ENCODE data around the gene OCA2.
A peak's percentile ranks its signal among the peaks of the same experiment; 100 is the strongest.

The OCA2 gene

GRCh38 chr15:27951191-27951890 is 147.8 kb downstream of the OCA2 start:
- H3K27ac ChIP-seq (ENCODE audit: low read length), result no peak overlapping the region
- no peaks in the 10 kb centered on the region for H3K36me3 ChIP-seq (ENCODE audit: control insufficient read depth in 1 of 2, insufficient read depth in 2 of 2, low read length in 2 of 2)
- no peaks in the 10 kb centered on the region for H3K4me1 ChIP-seq (ENCODE audit: control insufficient read depth in 1 of 2, insufficient read depth in 2 of 2, low read length in 2 of 2)
- no peak overlapping the region for H3K4me3 ChIP-seq (ENCODE audit: low read depth in 1 of 2, low read length in 2 of 2)
- H3K9me3 ChIP-seq (ENCODE audit: control insufficient read depth in 1 of 2, low read length in 2 of 2), result no peaks in the 10 kb centered on the region
- H3K27me3 ChIP-seq (ENCODE audit: low read depth, low read length), result no peaks in the 10 kb centered on the region

GRCh38 chr15:27949089-27949488 is 150.0 kb downstream of the OCA2 start:
- Histone ChIP-seq H3K27me3 (ENCODE audit: low read depth, low read length) (no peaks in the 10 kb centered on the region), H3K9me3 (ENCODE audit: control insufficient read depth in 1 of 2, low read length in 2 of 2) (no peaks in the 10 kb centered on the region), H3K36me3 (ENCODE audit: control insufficient read depth in 1 of 2, insufficient read depth in 2 of 2, low read length in 2 of 2) (no peaks in the 10 kb centered on the region), H3K4me1 (ENCODE audit: control insufficient read depth in 1 of 2, insufficient read depth in 2 of 2, low read length in 2 of 2) (no peaks in the 10 kb centered on the region), H3K27ac (ENCODE audit: low read length) (no peak overlapping the region), H3K4me3 (ENCODE audit: low read depth in 1 of 2, low read length in 2 of 2) (no peak overlapping the region)

DNA sequence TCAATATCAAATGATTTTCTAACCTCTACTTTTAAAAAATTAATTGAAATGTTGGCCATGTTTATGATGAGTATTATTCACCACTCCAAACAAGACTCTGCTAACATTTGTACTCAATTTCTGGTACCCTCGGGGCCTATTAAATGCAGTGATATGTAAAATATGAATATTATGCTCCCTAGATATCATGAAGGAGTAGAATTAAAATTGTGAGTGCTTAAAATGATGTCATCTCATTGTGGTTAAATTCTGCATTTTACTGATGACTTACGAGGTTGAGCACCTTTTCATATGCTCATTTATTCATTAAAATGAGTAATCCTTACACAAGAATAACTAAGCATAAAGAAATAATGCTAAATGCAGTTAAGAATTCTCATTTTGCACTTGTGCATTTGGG is 159.9 kb downstream of the OCA2 start:
- no peaks in the 10 kb centered on the region for H3K4me1 ChIP-seq (ENCODE audit: control insufficient read depth in 1 of 2, insufficient read depth in 2 of 2, low read length in 2 of 2)
- H3K36me3 ChIP-seq (ENCODE audit: control insufficient read depth in 1 of 2, insufficient read depth in 2 of 2, low read length in 2 of 2), result no peaks in the 10 kb centered on the region
- no peak overlapping the region for H3K4me3 ChIP-seq (ENCODE audit: low read depth in 1 of 2, low read length in 2 of 2)
- no peaks in the 10 kb centered on the region for H3K27me3 ChIP-seq (ENCODE audit: low read depth, low read length)
- no peak overlapping the region for H3K27ac ChIP-seq (ENCODE audit: low read length)
- no peaks in the 10 kb centered on the region for H3K9me3 ChIP-seq (ENCODE audit: control insufficient read depth in 1 of 2, low read length in 2 of 2)

DNA sequence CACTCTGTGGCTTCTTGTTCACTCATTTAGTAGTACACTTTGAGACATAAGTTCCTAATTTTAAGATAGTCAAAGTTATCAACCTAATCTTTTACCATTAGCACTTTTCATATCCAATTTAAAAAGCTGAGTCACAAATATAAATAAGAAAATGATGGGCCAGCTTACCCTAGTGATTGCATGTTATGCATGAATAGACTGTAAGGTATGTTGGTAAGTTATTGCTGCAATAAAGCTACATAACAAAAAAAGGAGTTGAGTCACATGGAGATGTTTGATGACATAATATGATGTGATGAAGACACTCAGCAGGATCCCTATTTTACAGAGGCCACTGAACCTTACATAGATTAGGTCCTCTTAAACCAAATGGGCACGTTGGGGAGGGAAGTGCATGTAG is 161.3 kb downstream of the OCA2 start:
- H3K27me3 ChIP-seq (ENCODE audit: low read depth, low read length), result no peaks in the 10 kb centered on the region

GRCh38 chr15:27936164-27936563 is 163.0 kb downstream of the OCA2 start:
- Histone ChIP-seq H3K36me3 (ENCODE audit: control insufficient read depth in 1 of 2, insufficient read depth in 2 of 2, low read length in 2 of 2) (no peaks in the 10 kb centered on the region), H3K4me1 (ENCODE audit: control insufficient read depth in 1 of 2, insufficient read depth in 2 of 2, low read length in 2 of 2) (no peaks in the 10 kb centered on the region), H3K9me3 (ENCODE audit: control insufficient read depth in 1 of 2, low read length in 2 of 2) (peaks cover 3 to 14% of the 10 kb centered on the region in 2 donors), H3K27ac (ENCODE audit: low read length) (no peak overlapping the region), H3K27me3 (ENCODE audit: low read depth, low read length) (no peaks in the 10 kb centered on the region), H3K4me3 (ENCODE audit: low read depth in 1 of 2, low read length in 2 of 2) (no peak overlapping the region)

More for the DNA sequence above, 161.3 kb downstream of the OCA2 start:
- peaks cover 0 to 2% of the 10 kb centered on the region in 2 donors for H3K9me3 ChIP-seq (ENCODE audit: control insufficient read depth in 1 of 2, low read length in 2 of 2)
- no peak overlapping the region for H3K27ac ChIP-seq (ENCODE audit: low read length)
- H3K4me1 ChIP-seq (ENCODE audit: control insufficient read depth in 1 of 2, insufficient read depth in 2 of 2, low read length in 2 of 2), result no peaks in the 10 kb centered on the region
- no peak overlapping the region for H3K4me3 ChIP-seq (ENCODE audit: low read depth in 1 of 2, low read length in 2 of 2)
- no peaks in the 10 kb centered on the region for H3K36me3 ChIP-seq (ENCODE audit: control insufficient read depth in 1 of 2, insufficient read depth in 2 of 2, low read length in 2 of 2)

- Histone ChIP-seq H3K9me3 (ENCODE audit: control insufficient read depth in 1 of 2, low read length in 2 of 2) (peaks cover 3 to 14% of the 10 kb centered on the region in 2 donors), H3K4me1 (ENCODE audit: control insufficient read depth in 1 of 2, insufficient read depth in 2 of 2, low read length in 2 of 2) (no peaks in the 10 kb centered on the region), H3K27me3 (ENCODE audit: low read depth, low read length) (no peaks in the 10 kb centered on the region), H3K27ac (ENCODE audit: low read length) (no peak overlapping the region), H3K4me3 (ENCODE audit: low read depth in 1 of 2, low read length in 2 of 2) (no peak overlapping the region), H3K36me3 (ENCODE audit: control insufficient read depth in 1 of 2, insufficient read depth in 2 of 2, low read length in 2 of 2) (no peaks in the 10 kb centered on the region)
Observed at GRCh38 chr15:27935328-27935727, 163.8 kb downstream of the OCA2 start.

DNA sequence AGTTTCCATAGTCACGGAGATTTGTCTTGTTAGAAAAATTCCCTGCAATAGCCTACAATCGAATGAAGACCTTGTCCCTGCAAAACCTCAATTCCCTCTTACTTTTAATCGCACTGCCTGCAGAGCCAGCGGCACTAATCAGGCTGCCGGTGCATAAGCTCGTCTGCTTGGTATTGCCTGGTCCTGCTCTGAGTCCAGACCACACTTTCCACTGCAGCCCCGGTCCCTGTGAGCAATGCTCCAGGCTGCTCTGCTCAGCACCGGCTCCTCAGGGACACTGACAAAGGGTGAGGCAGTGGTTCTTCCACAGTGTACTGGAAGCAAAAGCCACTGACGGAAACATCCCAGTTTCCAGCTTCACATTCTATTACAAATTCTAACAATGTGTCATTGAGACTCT is 164.3 kb downstream of the OCA2 start:
- no peaks in the 10 kb centered on the region for H3K4me1 ChIP-seq (ENCODE audit: control insufficient read depth in 1 of 2, insufficient read depth in 2 of 2, low read length in 2 of 2)

GRCh38 chr15:27933562-27933961 is 165.6 kb downstream of the OCA2 start:
- Histone ChIP-seq H3K27ac (ENCODE audit: low read length) (no peak overlapping the region), H3K9me3 (ENCODE audit: control insufficient read depth in 1 of 2, low read length in 2 of 2) (peaks cover 3 to 14% of the 10 kb centered on the region in 2 donors), H3K4me1 (ENCODE audit: control insufficient read depth in 1 of 2, insufficient read depth in 2 of 2, low read length in 2 of 2) (no peaks in the 10 kb centered on the region), H3K36me3 (ENCODE audit: control insufficient read depth in 1 of 2, insufficient read depth in 2 of 2, low read length in 2 of 2) (no peaks in the 10 kb centered on the region), H3K4me3 (ENCODE audit: low read depth in 1 of 2, low read length in 2 of 2) (no peak overlapping the region), H3K27me3 (ENCODE audit: low read depth, low read length) (no peaks in the 10 kb centered on the region)

More for the DNA sequence above, 164.3 kb downstream of the OCA2 start:
- H3K4me3 ChIP-seq (ENCODE audit: low read depth in 1 of 2, low read length in 2 of 2), result no peak overlapping the region
- H3K36me3 ChIP-seq (ENCODE audit: control insufficient read depth in 1 of 2, insufficient read depth in 2 of 2, low read length in 2 of 2), result no peaks in the 10 kb centered on the region
- H3K27me3 ChIP-seq (ENCODE audit: low read depth, low read length), result no peaks in the 10 kb centered on the region
- no peak overlapping the region for H3K27ac ChIP-seq (ENCODE audit: low read length)
- peaks cover 3 to 14% of the 10 kb centered on the region in 2 donors for H3K9me3 ChIP-seq (ENCODE audit: control insufficient read depth in 1 of 2, low read length in 2 of 2)

- Histone ChIP-seq H3K27me3 (ENCODE audit: low read depth, low read length) (no peaks in the 10 kb centered on the region), H3K4me3 (ENCODE audit: low read depth in 1 of 2, low read length in 2 of 2) (peak overlapping the region in 1 of 2 donors; percentile 23), H3K36me3 (ENCODE audit: control insufficient read depth in 1 of 2, insufficient read depth in 2 of 2, low read length in 2 of 2) (no peaks in the 10 kb centered on the region), H3K27ac (ENCODE audit: low read length) (no peak overlapping the region), H3K4me1 (ENCODE audit: control insufficient read depth in 1 of 2, insufficient read depth in 2 of 2, low read length in 2 of 2) (no peaks in the 10 kb centered on the region), H3K9me3 (ENCODE audit: control insufficient read depth in 1 of 2, low read length in 2 of 2) (peaks cover 3 to 14% of the 10 kb centered on the region in 2 donors)
Observed at GRCh38 chr15:27932600-27932999, 166.5 kb downstream of the OCA2 start.

GRCh38 chr15:27928386-27928785 is 170.7 kb downstream of the OCA2 start:
- Histone ChIP-seq H3K4me1 (ENCODE audit: control insufficient read depth in 1 of 2, insufficient read depth in 2 of 2, low read length in 2 of 2) (no peaks in the 10 kb centered on the region), H3K36me3 (ENCODE audit: control insufficient read depth in 1 of 2, insufficient read depth in 2 of 2, low read length in 2 of 2) (no peaks in the 10 kb centered on the region), H3K4me3 (ENCODE audit: low read depth in 1 of 2, low read length in 2 of 2) (no peak overlapping the region), H3K27me3 (ENCODE audit: low read depth, low read length) (no peaks in the 10 kb centered on the region), H3K27ac (ENCODE audit: low read length) (no peak overlapping the region), H3K9me3 (ENCODE audit: control insufficient read depth in 1 of 2, low read length in 2 of 2) (peaks cover 3 to 14% of the 10 kb centered on the region in 2 donors)

- Histone ChIP-seq H3K9me3 (ENCODE audit: control insufficient read depth in 1 of 2, low read length in 2 of 2) (peaks cover 0 to 3% of the 10 kb centered on the region in 2 donors), H3K27ac (ENCODE audit: low read length) (no peak overlapping the region), H3K27me3 (ENCODE audit: low read depth, low read length) (no peaks in the 10 kb centered on the region), H3K36me3 (ENCODE audit: control insufficient read depth in 1 of 2, insufficient read depth in 2 of 2, low read length in 2 of 2) (no peaks in the 10 kb centered on the region), H3K4me3 (ENCODE audit: low read depth in 1 of 2, low read length in 2 of 2) (no peak overlapping the region), H3K4me1 (ENCODE audit: control insufficient read depth in 1 of 2, insufficient read depth in 2 of 2, low read length in 2 of 2) (no peaks in the 10 kb centered on the region)
Observed at GRCh38 chr15:27912283-27912682, 186.8 kb downstream of the OCA2 start.

GRCh38 chr15:27906802-27907201 is 192.3 kb downstream of the OCA2 start:
- Histone ChIP-seq H3K4me3 (ENCODE audit: low read depth in 1 of 2, low read length in 2 of 2) (no peak overlapping the region), H3K4me1 (ENCODE audit: control insufficient read depth in 1 of 2, insufficient read depth in 2 of 2, low read length in 2 of 2) (no peaks in the 10 kb centered on the region), H3K27ac (ENCODE audit: low read length) (no peak overlapping the region), H3K9me3 (ENCODE audit: control insufficient read depth in 1 of 2, low read length in 2 of 2) (peaks cover 0 to 3% of the 10 kb centered on the region in 2 donors), H3K36me3 (ENCODE audit: control insufficient read depth in 1 of 2, insufficient read depth in 2 of 2, low read length in 2 of 2) (no peaks in the 10 kb centered on the region), H3K27me3 (ENCODE audit: low read depth, low read length) (no peaks in the 10 kb centered on the region)

All from muscle layer of duodenum (tissue), 2 donors.